GM12878 (cell line): ENCODE results near the gene OS9. TPM values are rescaled to one million over a fixed set of nuclear protein-coding genes. Genes with fewer than 3 reads are reported as not detected.

Experiments used
- ATAC-seq: fragments of 200-7000 bp; cut with Tn5 transposase; 3 replicates; pipeline ENCODE4 v1.9.1; 2020; ENCODE audit warnings: mild to moderate bottlenecking, moderate library complexity
- BruUV-seq: library from RNA; stranded (reverse); fragments of 400-500 nt; replicated peaks from 2 replicates; lab custom pipeline; 2021; lab: Mats Ljungman, UMichigan
- CTCF ChIA-PET: fragments of 300-600 bp; sonication (Branson Sonifier 250); formaldehyde crosslinking; extraction: SDS; loops from one replicate; lab custom pipeline; 2021; ENCODE audit warnings: inconsistent platforms; lab: Yijun Ruan, JAX
- POLR2A ChIA-PET: fragments of 350-600 bp; formaldehyde crosslinking; extraction: SDS; loops from one replicate; lab custom pipeline; 2021; ENCODE audit warnings: inconsistent platforms; lab: Charles Lee
- RAD21 ChIA-PET: fragments of 300-600 bp; sonication (Branson Sonifier 250); formaldehyde crosslinking; loops from one replicate; lab custom pipeline; 2023; ENCODE audit warnings: antibody characterized with exemption; ENCODE audit not compliant: unreplicated experiment; lab: Charles Lee
- SMC1A ChIA-PET: fragments of 300-600 bp; sonication (Branson Sonifier 250); formaldehyde crosslinking; loops from one replicate; lab custom pipeline; 2023; ENCODE audit not compliant: unreplicated experiment, uncharacterized antibody; lab: Charles Lee
- DNase-seq: peaks from one replicate; pipeline ENCODE4 v3.0.0-alpha.2; 2011; ENCODE audit warnings: low read depth, low spot score
- FAIRE-seq: peaks from 3 replicates; lab custom pipeline; 2011; peaks lifted over from hg19 to GRCh38; lab: Jason Lieb, UNC
- H2AFZ ChIP-seq: 2 replicates; pipeline ENCODE4 v1.6.0; 2011; ENCODE audit warnings: low read depth, low read length, control low read depth; ENCODE audit not compliant: control insufficient read depth
- H3K27ac ChIP-seq: 2 replicates; pipeline ENCODE4 v1.5.1; 2011; ENCODE audit warnings: control low read depth; ENCODE audit not compliant: control insufficient read depth, insufficient read depth
- H3K27me3 ChIP-seq, 2 experiments: replicated peaks in 1 of 2; 2 replicates each; pipeline versions ENCODE4 v1.6.0 to v1.6.1; 2011; ENCODE audit warnings: low read length in 1 of 2; ENCODE audit not compliant: control insufficient read depth in 2 of 2, insufficient read depth in 2 of 2
- H3K36me3 ChIP-seq, 2 experiments: 2 replicates each; pipeline ENCODE4 v1.5.1; 2011; ENCODE audit warnings: low read length in 1 of 2; ENCODE audit not compliant: control insufficient read depth in 2 of 2, insufficient read depth in 2 of 2
- H3K4me1 ChIP-seq: 2 replicates; pipeline ENCODE4 v1.6.1; 2011; ENCODE audit warnings: mild to moderate bottlenecking, low read length, moderate library complexity, mixed read lengths; ENCODE audit not compliant: control insufficient read depth, insufficient read depth
- H3K4me2 ChIP-seq: 2 replicates; pipeline ENCODE4 v1.6.0; 2011; ENCODE audit warnings: control low read depth; ENCODE audit not compliant: control insufficient read depth, insufficient read depth
- H3K4me3 ChIP-seq: fragments of 200-600 bp; sonication (generic); 2 replicates; pipeline ENCODE4 v1.5.1; 2016
- H3K79me2 ChIP-seq: 2 replicates; pipeline ENCODE4 v1.6.0; 2011; ENCODE audit warnings: low read length; ENCODE audit not compliant: control insufficient read depth, insufficient read depth
- H3K9ac ChIP-seq: 2 replicates; pipeline ENCODE4 v1.8.0; 2011; ENCODE audit warnings: low read length, control low read depth, mixed read lengths; ENCODE audit not compliant: control insufficient read depth, insufficient read depth
- H3K9me3 ChIP-seq: replicated peaks from 3 replicates; pipeline ENCODE4 v1.5.1; 2011; ENCODE audit warnings: mild to moderate bottlenecking, low read length; ENCODE audit not compliant: control insufficient read depth, insufficient read depth
- H4K20me1 ChIP-seq: 2 replicates; pipeline ENCODE4 v1.6.0; 2011; ENCODE audit not compliant: control insufficient read depth, insufficient read depth
- ATF3 ChIP-seq: IDR thresholded peaks from 2 replicates; pipeline ENCODE4 v1.6.1; 2011; ENCODE audit warnings: low read depth, mild to moderate bottlenecking, low read length, moderate library complexity, borderline replicate concordance; ENCODE audit errors: extremely low read depth
- EED ChIP-seq: sonication (generic); IDR thresholded peaks from 2 replicates; pipeline ENCODE4 v1.6.1; 2016; ENCODE audit warnings: antibody characterized with exemption, low read depth
- HDAC6 ChIP-seq: fragments of 200-600 bp; sonication (generic); IDR thresholded peaks from one replicate; pipeline ENCODE4 v1.8.0; 2017; ENCODE audit warnings: antibody characterized with exemption; ENCODE audit not compliant: unreplicated experiment
- IRF5 ChIP-seq: fragments of 450-650 bp; IDR thresholded peaks from 2 replicates; pipeline ENCODE4 v1.6.1; 2017; ENCODE audit warnings: borderline replicate concordance
- MYB ChIP-seq: fragments of 150-350 bp; IDR thresholded peaks from 2 replicates; pipeline ENCODE4 v1.6.1; 2014; ENCODE audit warnings: mild to moderate bottlenecking, low read depth, low read length, borderline replicate concordance
- NFYB ChIP-seq: IDR thresholded peaks from 2 replicates; pipeline ENCODE4 v1.6.1; 2011; ENCODE audit warnings: low read depth, mild to moderate bottlenecking, low read length, improper control_type of control experiment, moderate library complexity; ENCODE audit not compliant: insufficient read depth
- PML ChIP-seq: IDR thresholded peaks from 2 replicates; pipeline ENCODE4 v1.6.1; 2012; ENCODE audit warnings: low read length, inconsistent platforms
- RB1 ChIP-seq: fragments of 450-650 bp; formaldehyde crosslinking; IDR thresholded peaks from 2 replicates; pipeline ENCODE4 v1.6.1; 2017; ENCODE audit warnings: mild to moderate bottlenecking, borderline replicate concordance
- RFX5 ChIP-seq: IDR thresholded peaks from 2 replicates; pipeline ENCODE4 v1.6.1; 2011; ENCODE audit warnings: low read depth, low read length, improper control_type of control experiment
- STAT3 ChIP-seq: IDR thresholded peaks from 2 replicates; pipeline ENCODE4 v1.6.1; 2011; ENCODE audit warnings: low read depth, low read length, improper control_type of control experiment
- TCF12 ChIP-seq: IDR thresholded peaks from 2 replicates; pipeline ENCODE4 v1.6.1; 2011; ENCODE audit warnings: low read depth, mild to moderate bottlenecking, low read length
- ZBTB40 ChIP-seq: fragments of 450-650 bp; IDR thresholded peaks from 2 replicates; pipeline ENCODE4 v1.6.1; 2016; ENCODE audit warnings: mild to moderate bottlenecking, moderate library complexity, borderline replicate concordance
- WGBS: methylation state at CpG from one replicate; pipeline ENCODE4 v1.1.6; 2016; ENCODE audit warnings: low lambda C conversion rate; ENCODE audit not compliant: insufficient replicate concordance, insufficient coverage; ENCODE audit errors: missing lambda C conversion rate; 5-methylcytosine and 5-hydroxymethylcytosine counted together
- in situ Hi-C: fragments of 300-500 bp; cut with MboI; formaldehyde crosslinking; loops from 9 replicates; pipeline ENCODE4 v1.14.3; 2018; ENCODE audit warnings: mixed read lengths
- intact Hi-C: fragments of 100-400 bp; cut with micrococcal nuclease; formaldehyde crosslinking; loops from one replicate; pipeline ENCODE4 v1.14.2; 2022; ENCODE audit not compliant: unreplicated experiment
- polyA plus RNA-seq, 11 experiments: library from polyadenylated mRNA; depleted of rRNA in 4 of 11; unstranded in 6 of 11; stranded (reverse) in 5 of 11; fragments of >200 nt; fragmentation: Nextera tagmentation in 4 of 11; fragmentation: Illumina TruSeq in 1 of 11; extraction: Ambion mirVana in 4 of 11; extraction: Trizol in 1 of 11; gene quantifications; 1 replicate in 1 of 11; 2 replicates in 10 of 11; pipeline versions ENCODE4 v1.2.1 to v1.2.3, GENCODE V29; 2011 to 2016; ENCODE audit warnings: inconsistent platforms in 2 of 11, missing spikeins in 2 of 11, low read depth in 1 of 11
- total RNA-seq, 4 experiments: library from RNA; depleted of rRNA in 3 of 4; stranded (reverse); fragments of >200 nt in 3 of 4; fragmentation: Illumina TruSeq in 1 of 4; extraction: Trizol in 1 of 4; gene quantifications; 2 replicates each; pipeline versions ENCODE4 v1.2.1 to v1.2.3, GENCODE V29; 2013 to 2021
- TF ChIP-seq, protein P1 (sequence below): fragments of 450-650 bp; IDR thresholded peaks from 2 replicates; pipeline ENCODE4 v1.6.1; 2017; ENCODE audit warnings: mild to moderate bottlenecking, moderate library complexity

The OS9 gene
- total and polyA plus RNA-seq, 10 of the 15 experiments (the other 5 are each of a cell fraction or from before 2014, with no cell fraction given) = 5.2 to 106 (median 79.1) TPM

DNA sequence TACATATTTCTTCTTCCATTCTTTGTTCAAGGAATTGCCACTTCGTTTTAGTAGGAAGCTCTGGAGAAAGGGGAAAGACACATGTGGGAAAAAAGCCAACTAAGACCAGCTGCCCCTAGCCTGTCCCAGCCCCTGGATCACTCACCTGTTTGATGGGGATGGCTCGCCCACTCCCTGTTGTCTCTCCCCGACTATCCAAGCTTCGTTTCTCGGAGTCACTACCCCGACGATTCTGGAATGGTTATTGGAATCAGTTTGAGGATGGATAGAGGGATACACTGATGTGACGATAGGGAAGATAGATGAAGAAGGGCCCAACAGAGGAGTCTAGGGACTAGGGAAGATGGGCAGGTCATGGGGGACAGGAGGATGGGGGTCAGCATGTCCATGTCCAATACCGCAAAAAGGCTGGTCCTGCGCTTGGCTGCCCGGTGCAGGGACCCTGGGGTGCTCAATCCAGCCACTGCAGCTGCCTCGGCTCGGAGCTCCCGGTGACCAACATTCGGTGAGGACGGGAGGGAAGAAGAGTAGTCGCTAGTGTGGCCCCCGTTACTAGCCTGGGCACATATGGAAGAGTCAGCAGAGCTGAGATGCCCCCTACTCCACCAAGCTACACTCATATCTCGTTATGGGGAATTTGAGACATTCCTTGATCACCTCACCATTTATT is 37.6 kb downstream of the OS9 start:
- in situ Hi-C loops = no loop called here
- Histone ChIP-seq H3K79me2 (no peaks in the 10 kb centered on the region), H2AFZ (no peak overlapping the region), H3K36me3 (peaks cover 8 to 12% of the 10 kb centered on the region in 2 experiments), H4K20me1 (no peaks in the 10 kb centered on the region), H3K9ac (no peak overlapping the region), H3K27ac (no peak overlapping the region), H3K4me3 (no peak overlapping the region), H3K27me3 (no peaks in the 10 kb centered on the region), H3K9me3 (no peaks in the 10 kb centered on the region), H3K4me2 (no peak overlapping the region), H3K4me1 (no peaks in the 10 kb centered on the region)
- DNase-seq = no peak
- ATAC-seq = no peak
- intact Hi-C loops = no loop called here
- SMC1A ChIA-PET = interaction anchor here (1.9 kb wide), 1 partner anchor 10 kb away, joined by 5 read pairs; no protein-coding TSS in a partner anchor
- RAD21 ChIA-PET = no interaction called here
- WGBS = 95% methylated on average over 19 of the region's 19 CpGs
- TF ChIP-seq ATF3 (no peak), IRF5 (no peak), PML (no peak), ZBTB40 (no peak), EED (no peak), RB1 (no peak), MYB (no peak), STAT3 (no peak), RFX5 (no peak), TCF12 (no peak), HDAC6 (no peak), NFYB (no peak)
- TF ChIP-seq, protein P1, sequence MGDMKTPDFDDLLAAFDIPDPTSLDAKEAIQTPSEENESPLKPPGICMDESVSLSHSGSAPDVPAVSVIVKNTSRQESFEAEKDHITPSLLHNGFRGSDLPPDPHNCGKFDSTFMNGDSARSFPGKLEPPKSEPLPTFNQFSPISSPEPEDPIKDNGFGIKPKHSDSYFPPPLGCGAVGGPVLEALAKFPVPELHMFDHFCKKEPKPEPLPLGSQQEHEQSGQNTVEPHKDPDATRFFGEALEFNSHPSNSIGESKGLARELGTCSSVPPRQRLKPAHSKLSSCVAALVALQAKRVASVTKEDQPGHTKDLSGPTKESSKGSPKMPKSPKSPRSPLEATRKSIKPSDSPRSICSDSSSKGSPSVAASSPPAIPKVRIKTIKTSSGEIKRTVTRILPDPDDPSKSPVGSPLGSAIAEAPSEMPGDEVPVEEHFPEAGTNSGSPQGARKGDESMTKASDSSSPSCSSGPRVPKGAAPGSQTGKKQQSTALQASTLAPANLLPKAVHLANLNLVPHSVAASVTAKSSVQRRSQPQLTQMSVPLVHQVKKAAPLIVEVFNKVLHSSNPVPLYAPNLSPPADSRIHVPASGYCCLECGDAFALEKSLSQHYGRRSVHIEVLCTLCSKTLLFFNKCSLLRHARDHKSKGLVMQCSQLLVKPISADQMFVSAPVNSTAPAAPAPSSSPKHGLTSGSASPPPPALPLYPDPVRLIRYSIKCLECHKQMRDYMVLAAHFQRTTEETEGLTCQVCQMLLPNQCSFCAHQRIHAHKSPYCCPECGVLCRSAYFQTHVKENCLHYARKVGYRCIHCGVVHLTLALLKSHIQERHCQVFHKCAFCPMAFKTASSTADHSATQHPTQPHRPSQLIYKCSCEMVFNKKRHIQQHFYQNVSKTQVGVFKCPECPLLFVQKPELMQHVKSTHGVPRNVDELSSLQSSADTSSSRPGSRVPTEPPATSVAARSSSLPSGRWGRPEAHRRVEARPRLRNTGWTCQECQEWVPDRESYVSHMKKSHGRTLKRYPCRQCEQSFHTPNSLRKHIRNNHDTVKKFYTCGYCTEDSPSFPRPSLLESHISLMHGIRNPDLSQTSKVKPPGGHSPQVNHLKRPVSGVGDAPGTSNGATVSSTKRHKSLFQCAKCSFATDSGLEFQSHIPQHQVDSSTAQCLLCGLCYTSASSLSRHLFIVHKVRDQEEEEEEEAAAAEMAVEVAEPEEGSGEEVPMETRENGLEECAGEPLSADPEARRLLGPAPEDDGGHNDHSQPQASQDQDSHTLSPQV = no peak
- no TSS peak for BruUV-seq
- CTCF ChIA-PET = interaction anchor here (0.7 to 1.2 kb wide), 4 partner anchors 9 to 482 kb away, joined by 3 to 4 read pairs (median 4); no protein-coding TSS in a partner anchor
- no peak for FAIRE-seq
- POLR2A ChIA-PET = no interaction called here
